Activated CD8-positive, alpha-beta memory T cell treated with anti-CD3 and anti-CD28 coated beads, Interleukin-2, amount 50 U/mL, for 24 hours (primary cell): ENCODE measurements around the gene LRBA.
"Not testable (repeated sequence)": the region's sequence is repeated elsewhere in the genome, so short reads cannot be mapped to it uniquely, and the experiment has no call there.

Experiments
- DNase-seq: peaks from one replicate; pipeline ENCODE4 v3.0.0-alpha.2; 2020; ENCODE audit errors: extremely low read depth

Gene LRBA

GRCh38 chr4:151021637-151022334 is 6.7 kb upstream of the LRBA start:
- DNase-seq = no peak

- no peak for DNase-seq
Measured at GRCh38 chr4:151015459-151016347, 619 bp upstream of the LRBA start.

- DNase-seq = no peak
Measured at GRCh38 chr4:151013944-151014343, 1.1 kb downstream of the LRBA start.

DNA sequence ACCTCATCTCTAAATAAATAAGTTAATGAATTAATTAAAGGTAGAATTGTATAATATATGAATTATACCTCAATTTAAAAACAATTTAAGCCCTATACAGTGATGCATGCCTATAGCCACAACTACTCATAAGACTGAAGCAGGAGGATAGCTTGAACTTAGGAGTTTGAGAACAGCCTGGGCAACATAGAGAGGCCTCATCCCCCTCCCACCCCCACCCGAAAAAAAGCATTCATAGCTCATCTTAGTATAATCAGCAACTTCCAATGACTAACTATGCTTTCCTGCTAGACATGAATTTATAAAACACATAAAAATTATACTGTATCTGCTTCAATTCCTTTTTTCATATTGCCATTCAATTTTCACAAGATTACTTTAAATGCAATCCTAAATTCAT is 1.6 kb downstream of the LRBA start:
- DNase-seq = no peak

GRCh38 chr4:151012820-151013219 is 2.3 kb downstream of the LRBA start:
- DNase-seq = no peak

- DNase-seq = no peak
Measured at GRCh38 chr4:151012376-151012775, 2.7 kb downstream of the LRBA start.

DNA sequence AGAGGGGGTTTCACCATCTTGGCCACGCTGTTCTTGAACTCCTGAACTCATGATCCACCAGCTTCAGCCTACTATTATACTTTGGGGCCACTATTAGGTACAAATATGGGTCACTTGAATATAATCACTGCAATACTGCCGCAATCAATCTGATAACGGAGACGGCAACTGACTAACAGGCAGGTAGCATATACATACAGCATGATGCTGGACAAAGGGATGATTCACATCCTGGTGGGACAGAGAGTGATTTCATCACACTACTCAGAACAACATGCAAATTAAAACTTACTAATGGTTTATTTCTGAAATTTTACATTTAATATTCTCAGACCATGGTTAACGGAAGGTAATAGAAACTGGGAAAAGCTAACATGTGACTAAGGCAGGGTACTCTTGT is 10.9 kb downstream of the LRBA start:
- no peak for DNase-seq

- DNase-seq = no peak
Measured at GRCh38 chr4:151000747-151001429, 14.2 kb downstream of the LRBA start.

DNA sequence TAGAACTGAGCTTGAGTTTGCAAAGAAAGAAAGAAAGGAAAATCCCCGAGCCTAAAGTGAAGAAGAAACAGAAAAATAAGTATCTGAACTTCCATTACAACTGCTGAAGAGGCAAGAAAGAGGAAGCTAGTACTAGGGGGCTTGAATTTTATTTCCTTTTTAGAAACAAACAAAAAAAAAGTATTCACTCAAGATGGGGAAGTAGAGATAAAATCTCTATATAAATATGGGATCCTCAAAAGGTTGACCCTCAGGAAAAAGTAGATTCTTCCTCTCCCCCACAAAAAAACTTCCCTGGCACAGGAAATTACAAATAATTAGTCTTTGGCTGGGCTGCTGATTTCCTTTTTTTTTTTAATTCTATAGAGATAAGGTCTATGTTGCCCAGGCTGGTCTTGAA is 16.0 kb downstream of the LRBA start:
- DNase-seq = no peak

GRCh38 chr4:150997141-150997540 is 17.9 kb downstream of the LRBA start:
- no peak for DNase-seq

DNA sequence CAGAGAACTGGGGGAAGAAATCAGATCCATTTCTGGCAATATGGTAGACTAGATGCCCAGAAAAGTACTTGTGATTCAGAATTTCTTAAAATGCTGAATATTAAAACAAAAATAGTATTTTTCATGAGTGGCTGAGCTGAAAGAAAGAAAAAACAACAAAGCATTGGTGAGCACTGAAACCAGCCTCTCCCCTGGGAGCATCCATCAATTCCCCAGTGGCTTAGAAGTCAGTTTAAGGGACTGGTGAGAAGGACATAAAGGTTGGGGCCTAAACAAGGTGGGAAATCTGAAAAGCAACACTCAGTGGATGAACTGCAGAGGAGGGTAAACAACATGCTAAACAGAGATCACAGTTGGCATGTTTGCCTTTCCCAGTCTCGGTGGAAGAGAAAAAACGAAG is 20.4 kb downstream of the LRBA start:
- DNase-seq = no peak

- DNase-seq = not testable (repeated sequence)
Measured at GRCh38 chr4:150993577-150993976, 21.5 kb downstream of the LRBA start.

DNA sequence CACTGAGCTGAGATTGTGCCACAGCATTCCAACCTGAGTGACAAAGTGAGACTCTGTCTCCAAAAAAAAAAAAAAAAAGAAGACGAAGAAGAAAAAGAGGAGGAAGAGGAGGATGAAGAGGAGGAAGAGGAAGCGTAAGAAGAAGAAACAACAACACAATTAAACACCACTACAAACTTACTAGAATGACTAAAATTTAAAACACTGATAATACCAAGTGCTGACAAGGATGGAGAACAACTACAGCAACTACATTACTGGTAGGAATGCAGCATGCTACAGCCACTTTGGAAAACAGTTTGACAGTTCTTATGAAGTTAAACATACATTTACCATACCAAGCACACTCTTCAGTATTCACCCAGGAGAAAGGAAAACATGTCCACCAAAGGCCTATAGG is 24.1 kb downstream of the LRBA start:
- DNase-seq = no peak

GRCh38 chr4:150990250-150990649 is 24.8 kb downstream of the LRBA start:
- DNase-seq = no peak

DNA sequence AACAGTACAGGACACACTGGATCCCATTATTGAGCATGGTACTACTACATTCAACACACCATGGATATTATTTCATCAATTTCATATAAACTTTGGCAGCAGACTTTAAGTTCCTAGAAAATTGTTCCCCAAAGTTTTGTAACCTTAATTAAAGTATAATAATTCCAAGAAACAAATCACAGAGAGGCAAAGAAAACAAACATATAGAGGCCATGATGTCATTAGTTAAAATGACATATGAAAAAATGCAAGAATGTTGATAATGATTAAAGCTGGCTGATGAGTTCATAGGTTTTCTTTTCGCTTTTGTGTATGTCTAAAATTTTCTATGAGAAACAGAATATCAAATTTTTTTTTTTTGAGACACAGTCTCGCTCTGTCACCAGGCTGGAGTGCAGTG is 26.8 kb downstream of the LRBA start:
- no peak for DNase-seq

DNA sequence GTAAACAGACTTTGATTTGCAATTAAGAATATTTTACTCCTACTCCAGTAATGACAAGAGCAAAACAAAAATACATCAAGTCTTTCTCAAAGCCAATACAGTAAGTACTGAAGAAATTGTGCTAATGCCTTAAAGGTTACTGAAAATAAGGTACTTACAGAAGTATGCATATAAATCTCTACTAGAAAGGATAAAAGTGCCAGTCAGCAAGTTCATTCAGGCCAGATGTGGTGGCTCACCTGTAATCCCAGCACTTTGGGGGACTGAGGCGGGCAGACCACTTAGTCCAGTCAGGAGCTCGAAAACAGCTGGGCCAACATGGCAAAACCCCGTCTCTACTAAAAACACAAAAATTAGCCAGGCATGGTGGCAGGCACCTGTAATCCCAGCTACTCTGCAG is 27.9 kb downstream of the LRBA start:
- DNase-seq = no peak

DNA sequence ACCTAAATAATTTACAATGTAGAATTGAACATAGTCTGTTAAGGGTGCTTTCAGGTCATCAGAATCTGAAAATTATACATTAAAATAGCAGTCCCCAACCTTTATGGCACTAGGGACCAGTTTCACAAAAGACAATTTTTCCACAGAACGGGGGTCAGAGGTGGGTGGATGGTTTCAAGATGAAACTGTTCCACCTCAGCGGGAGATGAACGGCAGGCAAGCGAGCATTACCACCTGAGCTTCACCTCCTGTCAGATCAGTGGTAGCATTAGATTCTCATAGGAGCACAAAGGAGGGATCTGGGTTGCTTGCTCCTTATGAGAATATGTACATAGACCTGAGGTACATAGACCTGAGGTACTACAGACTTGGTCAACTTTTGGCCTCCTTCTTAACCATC is 29.0 kb downstream of the LRBA start:
- DNase-seq = no peak

DNA sequence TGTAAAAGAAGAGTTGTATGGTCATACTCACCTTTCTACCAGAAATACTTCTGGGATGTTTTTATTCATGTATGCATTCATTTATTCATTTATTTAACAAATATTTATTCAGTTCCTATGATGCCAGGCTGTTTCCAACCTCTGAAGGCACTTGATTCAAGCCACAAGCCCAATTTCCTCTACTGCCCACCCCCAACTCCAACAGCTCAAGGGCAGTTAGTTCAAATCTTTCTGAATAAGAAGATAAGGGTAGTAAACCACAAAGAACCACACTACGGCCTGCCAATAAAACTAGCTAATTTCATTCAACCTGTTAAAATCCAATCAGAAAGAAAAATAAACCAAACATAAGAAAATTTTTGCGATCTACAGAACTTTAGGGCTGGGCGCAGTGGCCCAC is 31.2 kb downstream of the LRBA start:
- no peak for DNase-seq

GRCh38 chr4:150982557-150983233 is 32.4 kb downstream of the LRBA start:
- no peak for DNase-seq

- no peak for DNase-seq
Measured at GRCh38 chr4:150978738-150979575, 36.1 kb downstream of the LRBA start.

DNA sequence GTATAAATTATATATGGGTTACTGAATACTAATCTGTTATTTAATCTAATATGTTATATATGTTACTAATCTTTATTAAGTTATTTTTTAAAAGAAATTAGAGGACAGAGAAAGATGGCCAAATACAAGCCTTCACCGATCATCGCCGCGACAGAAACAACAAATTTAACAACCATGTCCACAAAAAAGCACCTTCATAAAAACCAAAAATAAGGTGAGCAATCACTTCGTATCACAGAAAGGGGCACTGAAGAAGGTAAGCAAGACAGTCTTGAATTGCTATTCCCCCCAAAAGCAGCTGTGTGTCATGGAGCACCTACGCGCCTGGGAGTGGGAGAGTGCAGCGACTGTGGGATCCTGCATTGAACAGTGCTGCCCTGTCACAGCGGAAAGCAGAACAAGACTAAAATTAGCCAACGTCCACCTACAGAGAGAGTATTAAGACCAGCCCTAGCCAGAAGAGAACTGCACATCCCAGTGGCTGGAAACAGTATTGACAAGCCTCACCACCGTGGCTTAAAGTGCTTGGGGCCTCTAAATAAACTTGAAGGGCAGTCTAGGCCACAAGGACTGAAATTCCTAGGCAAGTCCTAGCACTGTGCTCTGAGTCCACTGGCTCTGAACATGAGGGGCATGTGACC is 38.5 kb downstream of the LRBA start:
- DNase-seq = no peak
